Memory B cell (primary cell): Measurements from ENCODE around the gene MAGI1.

Experiments used
- ATAC-seq: fragments of 150-1000 bp; cut with Tn5 transposase; 2 replicates; pipeline ENCODE4 v1.10.0; 2021; ENCODE audit warnings: low read depth, mild to moderate bottlenecking, moderate library complexity
- DNase-seq, 2 donors: peaks; one replicate each; pipeline ENCODE4 v3.0.0; 2022; ENCODE audit warnings: low spot score in 2 of 2
- H3K27ac Mint-ChIP-seq: one replicate; pipeline ENCODE4 v1.8.0; 2022; ENCODE audit warnings: mild to moderate bottlenecking, moderate library complexity, mixed read lengths
- H3K27me3 Mint-ChIP-seq: one replicate; pipeline ENCODE4 v1.8.0; 2022; ENCODE audit warnings: mixed read lengths
- H3K36me3 Mint-ChIP-seq: one replicate; pipeline ENCODE4 v1.8.0; 2022; ENCODE audit warnings: mild to moderate bottlenecking, mixed read lengths
- H3K4me1 Mint-ChIP-seq: one replicate; pipeline ENCODE4 v1.8.0; 2022; ENCODE audit warnings: mixed read lengths
- H3K4me3 Mint-ChIP-seq: one replicate; pipeline ENCODE4 v1.8.0; 2022; ENCODE audit warnings: mild to moderate bottlenecking, moderate library complexity, mixed read lengths
- H3K9me3 Mint-ChIP-seq: one replicate; pipeline ENCODE4 v1.8.0; 2022; ENCODE audit warnings: mixed read lengths

MAGI1 gene

DNA sequence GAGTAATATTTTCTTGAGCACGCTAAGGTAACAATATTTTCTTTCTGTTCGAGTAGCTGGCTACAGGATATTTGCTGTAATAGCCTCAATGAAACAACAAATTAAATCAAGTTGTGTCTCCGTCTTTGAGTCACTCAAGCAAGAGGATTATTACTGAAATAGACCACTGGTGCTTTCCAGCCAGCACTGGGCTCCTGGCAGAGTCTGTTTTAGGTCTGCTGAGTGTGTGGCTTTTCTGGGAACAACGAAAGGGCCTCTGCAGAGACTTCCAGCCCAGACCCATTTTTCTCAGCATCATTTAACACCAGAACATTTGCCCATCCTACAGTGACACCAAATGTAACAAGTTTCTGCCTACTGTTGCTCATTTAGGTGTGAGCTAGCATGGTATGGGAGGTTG, 652.9 kb downstream of the MAGI1 start:
- H3K27me3 Mint-ChIP-seq: no peaks in the 10 kb centered on the region
- peaks cover 1% of the 10 kb centered on the region for H3K9me3 Mint-ChIP-seq
- no peaks in the 10 kb centered on the region for H3K36me3 Mint-ChIP-seq
- no peak overlapping the region for H3K4me3 Mint-ChIP-seq
- H3K4me1 Mint-ChIP-seq: no peaks in the 10 kb centered on the region
- H3K27ac Mint-ChIP-seq: no peak overlapping the region
- DNase-seq: no peak
- ATAC-seq: no peak

DNA sequence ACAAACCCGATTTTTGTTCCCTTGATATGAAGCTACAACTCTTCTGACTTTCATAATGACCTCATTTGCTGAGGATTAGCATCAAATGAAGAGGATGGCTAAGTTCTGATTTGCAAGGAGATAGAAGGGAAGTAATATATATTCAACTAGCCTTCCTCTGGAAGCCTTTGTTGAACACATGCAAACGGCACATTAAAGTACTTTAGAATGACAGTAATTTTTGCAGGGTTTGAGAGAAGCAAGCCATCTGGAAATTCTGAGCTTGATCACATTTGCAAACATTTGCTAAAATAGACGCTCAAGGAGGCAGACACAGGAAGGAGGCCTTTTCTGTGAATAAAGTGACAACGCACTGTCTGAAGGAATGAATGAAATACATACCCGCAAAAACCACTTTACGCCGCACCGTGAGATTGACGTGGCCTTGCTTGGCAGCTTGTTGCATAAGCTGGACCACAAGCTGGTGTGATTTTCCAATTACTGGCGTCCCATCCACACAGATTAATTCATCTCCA, 657.2 kb downstream of the MAGI1 start:
- ATAC-seq: no peak
- DNase-seq: no peak
- no peaks in the 10 kb centered on the region for H3K27me3 Mint-ChIP-seq
- no peaks in the 10 kb centered on the region for H3K4me1 Mint-ChIP-seq
- H3K9me3 Mint-ChIP-seq: peaks cover 3% of the 10 kb centered on the region
- H3K36me3 Mint-ChIP-seq: no peaks in the 10 kb centered on the region
- H3K27ac Mint-ChIP-seq: no peak overlapping the region
- no peak overlapping the region for H3K4me3 Mint-ChIP-seq

DNA sequence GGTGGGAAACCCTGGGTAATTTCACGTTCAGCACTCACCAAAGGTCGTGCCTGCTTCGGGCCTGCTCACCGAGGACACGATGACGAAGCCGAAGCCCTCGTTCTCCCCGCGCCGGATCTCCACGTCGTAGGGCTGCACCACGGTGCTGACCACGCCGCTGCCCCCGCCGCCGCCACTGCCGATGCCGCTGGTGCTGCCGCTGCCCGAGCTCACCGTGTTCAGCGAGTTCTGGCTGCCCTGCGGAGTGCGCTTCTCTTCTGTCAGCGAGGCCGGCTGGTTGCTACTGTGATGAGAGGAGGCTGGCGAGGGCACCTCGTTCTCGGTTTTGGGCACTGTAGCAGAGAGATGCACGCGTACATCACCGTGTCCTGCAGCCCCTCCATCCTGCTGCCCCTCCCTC, 659.5 kb downstream of the MAGI1 start:
- DNase-seq (no peak), ATAC-seq (no peak)
- Mint-ChIP-seq H3K4me1 (no peaks in the 10 kb centered on the region), H3K9me3 (peaks cover 3% of the 10 kb centered on the region), H3K36me3 (no peaks in the 10 kb centered on the region), H3K27ac (no peak overlapping the region), H3K4me3 (no peak overlapping the region), H3K27me3 (no peaks in the 10 kb centered on the region)

DNA sequence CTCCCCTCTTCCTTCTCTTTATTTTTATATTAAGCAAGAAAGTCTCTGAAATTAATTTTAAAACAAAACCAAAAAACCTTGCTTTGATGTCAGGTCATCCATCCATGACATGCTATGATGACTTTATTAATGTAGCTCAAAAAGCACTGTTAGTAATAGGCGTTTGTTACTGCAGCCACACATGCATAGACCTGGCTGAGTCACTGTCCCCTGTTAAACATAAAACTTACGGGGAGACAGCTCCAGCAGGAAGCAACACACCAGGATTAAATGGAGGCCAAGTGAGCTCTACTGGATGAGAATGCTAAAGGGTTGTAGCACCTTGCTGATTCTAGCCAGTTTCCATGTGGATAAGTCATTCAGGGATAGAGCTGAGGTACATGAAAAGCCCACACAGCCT, 661.1 kb downstream of the MAGI1 start:
- Mint-ChIP-seq H3K36me3 (no peaks in the 10 kb centered on the region), H3K27ac (no peak overlapping the region), H3K4me1 (no peaks in the 10 kb centered on the region), H3K9me3 (peaks cover 3% of the 10 kb centered on the region), H3K4me3 (no peak overlapping the region), H3K27me3 (no peaks in the 10 kb centered on the region)
- no peak for DNase-seq
- ATAC-seq: no peak

DNA sequence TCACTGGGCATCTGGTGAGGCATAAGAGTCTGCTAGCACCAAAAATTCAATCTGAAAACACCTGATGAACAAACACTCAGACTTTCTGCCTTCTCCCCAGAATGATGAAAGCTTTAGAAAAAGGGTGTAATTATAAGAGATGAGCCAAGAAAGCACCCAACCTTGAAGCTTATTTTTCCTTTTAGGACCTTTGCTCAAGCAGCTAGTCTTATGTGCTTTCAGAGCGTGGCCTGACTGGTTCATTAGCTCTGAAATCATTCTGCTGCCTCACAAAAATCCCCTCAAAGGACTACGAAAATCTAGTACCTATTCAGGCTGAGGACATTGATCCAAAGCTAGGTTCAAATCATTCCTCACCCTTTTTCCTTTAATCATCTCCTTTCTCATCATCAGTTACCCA, 662.3 kb downstream of the MAGI1 start:
- no peak for DNase-seq
- H3K36me3 Mint-ChIP-seq: no peaks in the 10 kb centered on the region
- no peak overlapping the region for H3K4me3 Mint-ChIP-seq
- H3K4me1 Mint-ChIP-seq: no peaks in the 10 kb centered on the region
- peaks cover 6% of the 10 kb centered on the region for H3K9me3 Mint-ChIP-seq
- no peaks in the 10 kb centered on the region for H3K27me3 Mint-ChIP-seq
- H3K27ac Mint-ChIP-seq: no peak overlapping the region
- no peak for ATAC-seq

DNA sequence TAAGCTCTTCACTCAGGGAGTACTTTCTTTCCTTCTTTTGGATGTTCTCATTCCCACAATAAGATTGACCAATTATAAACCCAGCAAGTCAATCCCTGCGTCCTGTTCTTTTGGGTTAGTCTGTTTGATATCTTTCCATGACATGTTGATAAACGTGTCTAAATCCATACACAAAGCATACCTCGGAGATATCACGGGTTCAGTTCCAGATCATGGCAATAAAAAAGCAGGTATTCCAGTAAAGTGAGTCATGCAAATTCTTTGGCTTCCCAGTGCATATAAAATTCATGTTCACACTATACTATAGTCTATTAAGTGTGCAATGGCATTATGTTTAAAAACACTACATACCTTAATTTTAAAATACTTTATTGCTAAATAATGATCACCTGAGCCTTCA, 667.7 kb downstream of the MAGI1 start:
- H3K4me1 Mint-ChIP-seq: no peaks in the 10 kb centered on the region
- no peaks in the 10 kb centered on the region for H3K27me3 Mint-ChIP-seq
- no peak for ATAC-seq
- H3K36me3 Mint-ChIP-seq: no peaks in the 10 kb centered on the region
- no peak for DNase-seq
- H3K4me3 Mint-ChIP-seq: no peak overlapping the region
- H3K9me3 Mint-ChIP-seq: peaks cover 3% of the 10 kb centered on the region
- no peak overlapping the region for H3K27ac Mint-ChIP-seq

DNA sequence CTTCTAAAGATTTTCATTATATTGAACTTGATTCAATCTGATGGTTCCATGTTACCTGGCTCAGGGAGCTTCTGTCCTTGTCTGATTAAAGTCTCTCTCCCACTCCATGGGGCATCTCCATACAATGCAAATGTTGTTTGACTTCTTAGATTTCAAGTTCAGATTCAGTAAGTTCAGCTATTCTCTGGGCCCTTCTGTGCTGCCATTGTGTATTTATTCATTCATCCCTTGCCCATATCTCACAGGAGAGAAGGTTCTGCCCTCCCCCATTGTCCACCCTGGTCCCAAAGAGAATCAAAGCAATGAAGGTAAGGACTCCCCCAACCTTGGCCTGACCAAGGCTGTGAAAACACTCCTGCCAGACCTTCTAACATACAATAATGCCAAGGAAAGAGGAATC, 669.9 kb downstream of the MAGI1 start:
- ATAC-seq: no peak
- H3K4me3 Mint-ChIP-seq: no peak overlapping the region
- H3K9me3 Mint-ChIP-seq: peaks cover 4% of the 10 kb centered on the region
- no peak overlapping the region for H3K27ac Mint-ChIP-seq
- no peaks in the 10 kb centered on the region for H3K36me3 Mint-ChIP-seq
- no peak for DNase-seq
- no peaks in the 10 kb centered on the region for H3K4me1 Mint-ChIP-seq
- no peaks in the 10 kb centered on the region for H3K27me3 Mint-ChIP-seq

DNA sequence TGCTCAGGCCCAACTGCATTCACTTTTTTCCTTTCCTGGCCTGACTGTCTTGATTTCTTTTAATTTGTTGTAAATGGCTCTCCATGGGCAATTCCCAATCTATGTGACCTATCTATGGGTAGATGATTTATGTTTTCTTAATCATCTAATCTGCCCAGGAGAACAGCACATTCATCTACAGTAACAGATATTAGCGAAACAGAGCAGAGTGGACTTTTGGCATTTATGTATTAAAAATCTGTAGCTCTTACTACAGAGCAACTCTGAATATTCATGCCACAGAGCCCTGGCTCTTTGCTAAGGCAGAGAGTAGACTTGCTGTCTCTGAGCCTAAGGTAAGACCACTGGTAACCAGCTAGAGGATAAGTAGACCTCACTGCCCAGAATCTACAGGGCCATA, 676.0 kb downstream of the MAGI1 start:
- Mint-ChIP-seq H3K4me1 (no peaks in the 10 kb centered on the region), H3K36me3 (no peaks in the 10 kb centered on the region), H3K9me3 (peaks cover 6% of the 10 kb centered on the region), H3K27me3 (no peaks in the 10 kb centered on the region), H3K4me3 (no peak overlapping the region), H3K27ac (no peak overlapping the region)
- ATAC-seq (no peak), DNase-seq (no peak)

DNA sequence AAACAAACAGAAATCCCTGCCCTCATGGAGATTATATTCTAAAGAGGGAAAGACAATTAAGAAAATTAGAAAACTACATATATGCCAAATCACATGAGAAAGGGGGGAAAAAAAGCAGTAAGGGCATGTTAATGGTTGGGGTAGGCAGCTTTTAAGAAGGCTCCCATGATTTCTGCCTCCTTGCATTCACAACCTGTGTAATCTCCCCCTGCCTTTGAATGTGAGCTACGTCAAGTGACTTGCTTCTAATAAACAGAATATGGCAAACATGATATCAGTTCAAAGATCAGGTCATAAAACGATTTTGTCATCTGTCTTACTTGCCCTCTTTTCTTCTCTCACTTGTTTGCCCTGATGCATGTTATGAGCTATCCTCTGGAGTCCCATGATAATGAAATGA, 677.3 kb downstream of the MAGI1 start:
- Mint-ChIP-seq H3K9me3 (peaks cover 6% of the 10 kb centered on the region), H3K4me3 (no peak overlapping the region), H3K36me3 (peaks cover 1% of the 10 kb centered on the region), H3K4me1 (no peaks in the 10 kb centered on the region), H3K27me3 (no peaks in the 10 kb centered on the region), H3K27ac (no peak overlapping the region)
- ATAC-seq (no peak), DNase-seq (no peak)

DNA sequence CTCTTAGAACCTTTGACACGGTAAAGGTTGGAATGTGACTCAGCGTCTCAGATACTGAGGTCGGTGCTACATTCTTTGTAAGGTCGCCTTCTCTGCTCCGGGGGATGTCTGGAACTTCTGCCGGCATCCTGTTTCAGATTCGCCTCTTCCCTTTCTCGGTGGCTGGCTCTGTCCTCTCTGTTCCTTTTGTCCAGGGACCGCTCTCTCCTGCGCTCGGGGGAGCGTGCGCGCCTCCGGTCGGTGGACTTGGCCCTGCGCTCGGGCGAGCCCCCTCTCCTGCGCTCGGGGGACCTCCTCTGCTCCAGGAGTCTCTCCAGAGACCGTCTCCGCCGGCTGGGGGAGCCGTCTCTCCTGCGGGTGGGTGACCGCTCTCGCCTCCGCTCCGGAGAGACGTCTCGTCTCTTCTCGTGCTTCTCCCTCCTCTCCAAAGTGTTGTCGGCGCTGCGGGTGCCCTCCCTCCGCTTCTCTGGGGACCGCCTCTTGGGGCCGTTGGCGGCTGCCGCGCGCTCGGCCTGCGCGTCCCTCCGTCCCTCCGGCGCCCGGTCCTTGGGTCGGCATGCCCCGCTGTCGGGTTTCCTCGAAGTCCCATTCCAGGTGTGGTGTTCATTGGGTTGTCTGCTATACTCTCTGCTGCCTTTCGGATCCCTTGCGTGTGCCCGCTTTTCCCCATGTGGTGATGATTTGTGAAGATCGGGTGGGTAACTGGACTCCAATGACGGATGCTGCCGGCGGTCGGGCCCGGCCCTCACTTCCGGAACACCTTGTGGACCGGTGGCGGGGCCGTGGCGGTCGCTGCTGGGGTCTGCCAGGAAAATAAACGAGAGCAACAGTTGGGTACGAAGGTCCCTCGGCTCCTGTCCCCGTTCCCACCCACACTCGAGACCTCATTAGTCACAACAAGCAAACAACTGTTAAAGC, 682.1 kb downstream of the MAGI1 start:
- Mint-ChIP-seq H3K36me3 (peaks cover 1% of the 10 kb centered on the region), H3K27ac (no peak overlapping the region), H3K4me3 (no peak overlapping the region), H3K27me3 (no peaks in the 10 kb centered on the region), H3K4me1 (no peaks in the 10 kb centered on the region), H3K9me3 (peaks cover 2% of the 10 kb centered on the region)
- DNase-seq: no peak
- no peak for ATAC-seq

DNA sequence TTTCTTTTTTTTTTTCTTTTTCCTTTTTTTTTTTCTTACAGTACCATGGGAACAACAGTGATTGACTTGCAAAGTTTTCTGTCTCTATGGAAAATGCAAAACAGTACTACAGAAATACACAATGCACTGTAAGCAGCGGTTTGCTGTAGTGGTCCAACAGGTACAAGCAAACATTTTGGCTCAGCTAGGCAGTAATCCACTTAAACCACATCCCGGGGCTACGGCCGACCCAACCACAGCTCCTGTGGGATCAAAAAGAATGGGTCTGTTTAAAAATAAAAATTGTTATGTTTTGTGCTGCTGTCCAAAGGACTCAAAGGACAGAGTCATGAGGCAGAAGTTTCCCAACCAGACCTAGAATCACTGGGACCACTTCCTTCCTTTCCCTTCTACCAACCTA, 683.8 kb downstream of the MAGI1 start:
- H3K4me3 Mint-ChIP-seq: no peak overlapping the region
- H3K4me1 Mint-ChIP-seq: no peaks in the 10 kb centered on the region
- H3K27me3 Mint-ChIP-seq: no peaks in the 10 kb centered on the region
- peaks cover 2% of the 10 kb centered on the region for H3K9me3 Mint-ChIP-seq
- peaks cover 1% of the 10 kb centered on the region for H3K36me3 Mint-ChIP-seq
- ATAC-seq: no peak
- no peak for DNase-seq
- H3K27ac Mint-ChIP-seq: no peak overlapping the region

DNA sequence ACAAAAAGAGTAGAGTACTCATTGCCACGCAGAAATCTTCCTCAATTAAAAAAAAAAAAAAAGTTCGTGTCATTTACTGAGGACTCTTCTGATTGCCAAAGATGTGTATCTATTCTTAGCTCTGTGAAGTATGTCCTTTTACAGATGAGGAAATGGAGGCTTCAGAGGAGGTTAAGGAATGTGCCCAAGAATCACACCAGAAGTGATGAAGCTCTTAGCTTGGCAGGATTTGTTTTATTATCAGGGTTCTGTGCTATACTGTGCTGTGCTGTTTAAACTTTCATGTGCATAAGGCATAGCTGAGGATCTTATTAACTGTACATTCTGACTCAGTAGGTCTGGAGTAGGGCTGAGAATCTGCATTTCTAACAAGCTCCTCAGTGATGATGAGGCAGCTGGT, 685.8 kb downstream of the MAGI1 start:
- H3K4me3 Mint-ChIP-seq: no peak overlapping the region
- no peaks in the 10 kb centered on the region for H3K9me3 Mint-ChIP-seq
- ATAC-seq (no peak), DNase-seq (no peak)
- H3K4me1 Mint-ChIP-seq: no peaks in the 10 kb centered on the region
- H3K36me3 Mint-ChIP-seq: peaks cover 1% of the 10 kb centered on the region
- H3K27me3 Mint-ChIP-seq: no peaks in the 10 kb centered on the region
- H3K27ac Mint-ChIP-seq: no peak overlapping the region

DNA sequence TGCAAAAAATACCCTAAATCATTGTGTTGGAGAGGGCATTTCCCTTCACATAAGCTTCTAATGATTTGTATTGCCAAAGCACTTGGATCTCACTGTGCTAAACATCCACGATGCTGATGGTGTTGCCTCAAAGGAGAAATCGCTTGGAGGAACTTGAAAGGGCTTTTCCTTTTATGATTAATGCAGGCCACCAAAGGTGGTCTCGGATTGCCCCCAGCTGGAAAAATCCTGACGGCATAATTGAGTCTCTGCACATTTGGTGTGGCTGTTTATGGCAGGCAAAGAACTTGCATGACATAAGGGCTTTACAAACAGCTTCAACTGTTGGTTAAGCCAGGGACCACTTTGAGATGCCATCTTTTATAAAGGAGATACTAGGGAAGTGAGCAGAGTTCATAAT, 687.0 kb downstream of the MAGI1 start:
- ATAC-seq (no peak), DNase-seq (no peak)
- Mint-ChIP-seq H3K27ac (no peak overlapping the region), H3K4me3 (no peak overlapping the region), H3K9me3 (no peaks in the 10 kb centered on the region), H3K4me1 (no peaks in the 10 kb centered on the region), H3K36me3 (no peaks in the 10 kb centered on the region), H3K27me3 (no peaks in the 10 kb centered on the region)

DNA sequence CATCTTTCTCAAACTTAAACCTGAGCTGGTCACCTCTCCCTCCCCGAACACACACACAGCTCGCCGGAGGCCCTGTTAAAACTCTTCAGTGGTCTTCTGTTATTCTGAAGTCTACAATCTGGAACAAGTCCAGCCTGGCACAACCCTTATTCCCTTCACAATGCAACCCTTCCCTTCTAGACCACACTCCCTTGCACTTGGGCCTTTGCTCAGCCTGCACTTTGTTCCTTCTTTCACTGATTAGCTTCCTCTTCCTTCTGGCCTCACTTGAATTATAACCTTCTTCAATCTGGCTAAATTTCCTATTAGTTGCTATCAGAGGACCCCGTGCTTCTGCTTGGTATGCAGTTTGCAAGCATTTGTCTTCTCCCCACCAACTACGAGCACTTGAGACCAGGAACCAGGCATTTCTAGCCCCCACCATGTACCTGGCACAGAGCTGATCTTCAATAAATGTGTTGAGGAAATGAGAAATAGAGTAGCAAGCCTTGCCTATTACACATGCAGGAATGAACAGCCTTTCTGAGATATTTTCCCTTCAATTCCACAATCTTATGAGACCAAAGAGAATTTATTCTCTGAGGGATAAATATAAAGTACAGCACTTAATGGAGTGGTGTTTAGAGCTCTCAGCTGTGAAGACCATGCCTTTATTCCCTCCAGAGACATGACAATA, 687.8 kb downstream of the MAGI1 start:
- no peaks in the 10 kb centered on the region for H3K27me3 Mint-ChIP-seq
- H3K4me1 Mint-ChIP-seq: no peaks in the 10 kb centered on the region
- ATAC-seq (no peak), DNase-seq (no peak)
- H3K4me3 Mint-ChIP-seq: no peak overlapping the region
- H3K9me3 Mint-ChIP-seq: no peaks in the 10 kb centered on the region
- H3K27ac Mint-ChIP-seq: no peak overlapping the region
- H3K36me3 Mint-ChIP-seq: no peaks in the 10 kb centered on the region
